H9 (cell line): ENCODE results near the gene NCAM1. TPM values are rescaled to one million over a fixed set of nuclear protein-coding genes. Genes with fewer than 3 reads are reported as not detected.

Experiments
- DNase-seq: peaks from one replicate; pipeline ENCODE4 v3.0.0-alpha.2; 2017
- H2AFZ ChIP-seq: one replicate; pipeline ENCODE4 v1.6.1; 2013; ENCODE audit warnings: mild to moderate bottlenecking, low read length, control low read depth, moderate library complexity
- H2AK5ac ChIP-seq: 2 replicates; pipeline ENCODE4 v1.6.1; 2013; ENCODE audit warnings: low read length, control low read depth, mixed read lengths; ENCODE audit not compliant: insufficient read length
- H2BK120ac ChIP-seq: one replicate; pipeline ENCODE4 v1.6.1; 2013; ENCODE audit warnings: low read depth, mild to moderate bottlenecking, low read length, control low read depth, inconsistent platforms; ENCODE audit not compliant: poor library complexity, severe bottlenecking
- H2BK12ac ChIP-seq: 2 replicates; pipeline ENCODE4 v1.6.1; 2013; ENCODE audit warnings: low read length, control low read depth, mixed read lengths, low read depth; ENCODE audit not compliant: insufficient read length
- H2BK15ac ChIP-seq: 2 replicates; pipeline ENCODE4 v1.6.1; 2013; ENCODE audit warnings: low read depth, low read length, control low read depth
- H2BK20ac ChIP-seq: one replicate; pipeline ENCODE4 v1.6.1; 2013; ENCODE audit warnings: low read depth, mild to moderate bottlenecking, low read length, control low read depth, inconsistent platforms; ENCODE audit not compliant: poor library complexity, severe bottlenecking
- H2BK5ac ChIP-seq: 2 replicates; pipeline ENCODE4 v1.6.1; 2013; ENCODE audit warnings: low read length, control low read depth, mixed read lengths; ENCODE audit not compliant: insufficient read length
- H3K14ac ChIP-seq: 2 replicates; pipeline ENCODE4 v1.6.1; 2013; ENCODE audit warnings: low read length, control low read depth; ENCODE audit not compliant: insufficient read depth
- H3K18ac ChIP-seq: 2 replicates; pipeline ENCODE4 v1.6.1; 2013; ENCODE audit warnings: low read depth, mild to moderate bottlenecking, mixed read lengths, low read length, control low read depth; ENCODE audit not compliant: insufficient read length
- H3K23ac ChIP-seq: 2 replicates; pipeline ENCODE4 v1.6.1; 2013; ENCODE audit warnings: low read length, control low read depth, mixed read lengths, low read depth; ENCODE audit not compliant: insufficient read length
- H3K23me2 ChIP-seq: 2 replicates; pipeline ENCODE4 v1.6.1; 2013; ENCODE audit warnings: low read depth, mild to moderate bottlenecking, mixed read lengths, low read length, control low read depth; ENCODE audit not compliant: insufficient read length, poor library complexity, severe bottlenecking
- H3K27ac ChIP-seq: 2 replicates; pipeline ENCODE4 v1.5.1; 2013; ENCODE audit warnings: low read length, control low read depth, mixed read lengths, low read depth; ENCODE audit not compliant: insufficient read length
- H3K27me3 ChIP-seq: 2 replicates; pipeline ENCODE4 v1.6.1; 2013; ENCODE audit warnings: low read length, control low read depth, inconsistent platforms; ENCODE audit not compliant: insufficient read depth
- H3K4ac ChIP-seq: 2 replicates; pipeline ENCODE4 v1.6.1; 2013; ENCODE audit warnings: low read depth, mild to moderate bottlenecking, control low read depth, inconsistent platforms, low read length, moderate library complexity
- H3K4me1 ChIP-seq: 2 replicates; pipeline ENCODE4 v1.6.1; 2013; ENCODE audit warnings: low read length, control low read depth, inconsistent platforms; ENCODE audit not compliant: insufficient read depth
- H3K4me2 ChIP-seq: 2 replicates; pipeline ENCODE4 v1.6.1; 2013; ENCODE audit warnings: low read length, control low read depth, mixed read lengths; ENCODE audit not compliant: insufficient read length, insufficient read depth
- H3K56ac ChIP-seq: 2 replicates; pipeline ENCODE4 v1.6.1; 2013; ENCODE audit warnings: low read depth, mild to moderate bottlenecking, mixed read lengths, low read length, control low read depth; ENCODE audit not compliant: insufficient read length
- H3K79me1 ChIP-seq: 2 replicates; pipeline ENCODE4 v1.6.1; 2013; ENCODE audit warnings: low read depth, mild to moderate bottlenecking, moderate library complexity, low read length, control low read depth, inconsistent platforms; ENCODE audit not compliant: insufficient read depth, poor library complexity, severe bottlenecking
- H3K79me2 ChIP-seq: 2 replicates; pipeline ENCODE4 v1.6.1; 2013; ENCODE audit warnings: low read length, control low read depth, inconsistent platforms; ENCODE audit not compliant: insufficient read depth
- H3K9ac ChIP-seq: 2 replicates; pipeline ENCODE4 v1.6.1; 2013; ENCODE audit warnings: low read length, control low read depth, mixed read lengths; ENCODE audit not compliant: insufficient read length; ENCODE audit errors: extremely low read depth
- H3K9me3 ChIP-seq: one replicate; pipeline ENCODE4 v1.6.1; 2013; ENCODE audit warnings: low read depth, low read length, inconsistent platforms; ENCODE audit not compliant: control insufficient read depth
- H3T11ph ChIP-seq: one replicate; pipeline ENCODE4 v1.6.1; 2013; ENCODE audit warnings: mild to moderate bottlenecking, low read length, control low read depth, inconsistent platforms
- H4K20me1 ChIP-seq: one replicate; pipeline ENCODE4 v1.6.1; 2013; ENCODE audit not compliant: control insufficient read depth, insufficient read length, insufficient read depth
- H4K5ac ChIP-seq: 2 replicates; pipeline ENCODE4 v1.6.1; 2013; ENCODE audit warnings: low read depth, mild to moderate bottlenecking, mixed read lengths, low read length, control low read depth; ENCODE audit not compliant: insufficient read length
- H4K8ac ChIP-seq: replicated peaks from 2 replicates; pipeline ENCODE4 v1.6.1; 2013; ENCODE audit warnings: low read length, control low read depth, mixed read lengths, low read depth; ENCODE audit not compliant: insufficient read length
- H4K91ac ChIP-seq: 2 replicates; pipeline ENCODE4 v1.6.1; 2013; ENCODE audit warnings: low read depth, mild to moderate bottlenecking, moderate library complexity, mixed read lengths, low read length, control low read depth; ENCODE audit not compliant: insufficient read length
- H3K27ac Mint-ChIP-seq, 3 experiments: 2 replicates in 2 of 3; 3 replicates in 1 of 3; pipeline ENCODE4 v1.8.0; 2020 to 2021; ENCODE audit warnings: mixed read lengths in 3 of 3, mild to moderate bottlenecking in 1 of 3, moderate library complexity in 1 of 3
- H3K27me3 Mint-ChIP-seq: 2 replicates; pipeline ENCODE4 v1.8.0; 2021; ENCODE audit warnings: low read depth, mild to moderate bottlenecking, moderate library complexity, mixed read lengths
- H3K36me3 Mint-ChIP-seq, 3 experiments: 2 replicates in 2 of 3; 3 replicates in 1 of 3; pipeline ENCODE4 v1.8.0; 2020 to 2021; ENCODE audit warnings: low read depth in 3 of 3, mixed read lengths in 3 of 3; ENCODE audit not compliant: insufficient read depth in 1 of 3
- H3K4me1 Mint-ChIP-seq, 2 experiments: 2 replicates each; pipeline ENCODE4 v1.8.0; 2020; ENCODE audit warnings: mixed read lengths in 2 of 2
- H3K4me3 Mint-ChIP-seq, 2 experiments: 2 replicates in 1 of 2; 3 replicates in 1 of 2; pipeline ENCODE4 v1.8.0; 2020 to 2021; ENCODE audit warnings: mild to moderate bottlenecking in 2 of 2, mixed read lengths in 2 of 2, moderate library complexity in 1 of 2
- H3K9me3 Mint-ChIP-seq, 2 experiments: 2 replicates in 1 of 2; 3 replicates in 1 of 2; pipeline ENCODE4 v1.8.0; 2020; ENCODE audit warnings: mild to moderate bottlenecking in 2 of 2, mixed read lengths in 2 of 2, moderate library complexity in 1 of 2
- CTCF ChIP-seq: fragments of 200-600 bp; sonication (generic); conservative IDR thresholded peaks from 3 replicates; pipeline ENCODE4 v1.8.0; 2021; ENCODE audit warnings: antibody characterized with exemption, mild to moderate bottlenecking
- WGBS: extraction: QIAGEN DNeasy Blood & Tissue Kit; methylation state at CpG from one replicate; pipeline ENCODE4 v1.1.7; 2013; ENCODE audit warnings: missing lambda C conversion rate, low lambda C conversion rate, mixed read lengths; ENCODE audit not compliant: insufficient read length; ENCODE audit errors: extremely low coverage; 5-methylcytosine and 5-hydroxymethylcytosine counted together
- total RNA-seq: library from RNA; stranded (reverse); gene quantifications from 2 replicates; pipeline ENCODE4 v1.2.1, GENCODE V29; 2021

NCAM1 gene
- total RNA-seq, 1 experiment from 2014 or later, result 2.5 TPM

DNA sequence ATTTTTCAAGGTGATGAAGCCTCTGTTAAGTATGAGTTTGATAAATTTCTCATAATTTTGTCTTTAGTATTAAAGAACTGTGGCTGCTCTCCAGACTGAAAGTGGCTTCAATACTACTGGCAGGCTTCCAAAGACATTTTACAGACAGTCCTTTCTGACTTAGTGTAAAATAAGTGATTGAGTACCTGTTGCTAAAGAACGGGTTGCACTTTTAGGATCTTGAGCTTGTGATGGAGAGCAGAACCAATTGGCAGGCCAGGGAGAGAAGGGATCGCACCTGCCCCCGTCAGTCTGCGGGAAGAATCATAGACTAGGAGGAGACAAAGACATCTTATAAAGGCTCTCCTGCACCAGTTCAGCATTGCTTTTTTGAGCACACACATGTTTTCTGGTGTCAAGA lies 4.4 kb downstream of the NCAM1 start:
- no peak overlapping the region for H3K27ac ChIP-seq
- no peaks in the 10 kb centered on the region for H3K9me3 Mint-ChIP-seq

More for the DNA sequence above, 4.4 kb downstream of the NCAM1 start:
- Histone ChIP-seq H3K4me1 (peaks cover 3% of the 10 kb centered on the region; the same call in 1 of the 2 replicates), H4K5ac (no peak overlapping the region), H2AFZ (no peak overlapping the region), H3K79me2 (no peaks in the 10 kb centered on the region; the same call in 1 of the 2 replicates), H2AK5ac (no peak overlapping the region), H3K23me2 (peaks cover 21% of the 10 kb centered on the region), H3K4me2 (no peak overlapping the region), H3K18ac (no peak overlapping the region), H3K9me3 (no peaks in the 10 kb centered on the region), H2BK15ac (no peak overlapping the region), H3K79me1 (no peaks in the 10 kb centered on the region), H3K4ac (no peak overlapping the region), H3K27me3 (peaks cover 5% of the 10 kb centered on the region; the same call in 1 of the 2 replicates), H4K8ac (no peak overlapping the region), H3T11ph (no peak overlapping the region), H2BK12ac (no peak overlapping the region), H3K23ac (no peak overlapping the region), H3K56ac (no peak overlapping the region), H2BK120ac (no peak overlapping the region), H3K14ac (no peak overlapping the region), H4K91ac (no peak overlapping the region), H3K9ac (no peak overlapping the region), H2BK5ac (no peak overlapping the region), H2BK20ac (no peak overlapping the region), H4K20me1 (no peaks in the 10 kb centered on the region)
- peaks cover 15 to 16% of the 10 kb centered on the region in 2 experiments for H3K4me1 Mint-ChIP-seq
- no peak for TF ChIP-seq CTCF
- WGBS, result no CpG with 5 or more reads among the region's 4 CpGs
- H3K27me3 Mint-ChIP-seq, result peaks cover 55% of the 10 kb centered on the region
- H3K36me3 Mint-ChIP-seq, result no peaks in the 10 kb centered on the region; a peak in 1 of 7 replicates
- DNase-seq, result no peak
- no peak overlapping the region; a peak in 1 of 5 replicates for H3K4me3 Mint-ChIP-seq
- no peak overlapping the region for H3K27ac Mint-ChIP-seq
